Measurements from ENCODE around the gene CEP78.
"Not testable (repeated sequence)": the region's sequence is repeated elsewhere in the genome, so short reads cannot be mapped to it uniquely, and the experiment has no call there.

The CEP78 gene

DNA sequence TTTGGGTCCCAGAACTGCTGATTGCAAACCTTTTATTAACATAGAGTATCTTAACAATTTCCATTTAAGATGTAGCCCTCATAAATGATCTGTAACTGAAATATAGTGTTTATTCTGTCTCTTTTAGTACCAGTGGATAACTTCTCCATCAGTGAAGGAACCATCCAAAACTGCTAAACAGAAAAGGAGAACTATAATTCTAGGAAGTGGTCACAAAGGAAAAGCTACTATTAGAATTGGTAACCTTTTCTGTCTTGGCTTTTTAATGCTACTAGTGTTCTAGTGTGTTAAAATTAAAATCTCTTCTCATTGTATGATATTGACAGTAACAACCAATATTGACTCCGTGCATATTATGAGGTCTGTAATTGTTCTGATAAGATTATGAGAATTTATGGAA lies 12.8 kb downstream of the CEP78 start:
- peaks cover 43% of the 10 kb centered on the region for H3K36me3 Mint-ChIP-seq (ENCODE audit: low read depth)
- DNase-seq = no peak
- H3K4me1 Mint-ChIP-seq = no peaks in the 10 kb centered on the region
- no peak overlapping the region for H3K27ac Mint-ChIP-seq
- ATAC-seq = no peak
- no peak overlapping the region for H3K4me3 Mint-ChIP-seq
- no peaks in the 10 kb centered on the region for H3K9me3 Mint-ChIP-seq
- no peaks in the 10 kb centered on the region for H3K27me3 Mint-ChIP-seq

- H3K9me3 Mint-ChIP-seq = no peaks in the 10 kb centered on the region
- H3K4me1 Mint-ChIP-seq = no peaks in the 10 kb centered on the region
- H3K4me3 Mint-ChIP-seq = no peak overlapping the region
- H3K27me3 Mint-ChIP-seq = no peaks in the 10 kb centered on the region
- DNase-seq (no peak), ATAC-seq (no peak)
- no peak overlapping the region for H3K27ac Mint-ChIP-seq
- peaks cover 47% of the 10 kb centered on the region for H3K36me3 Mint-ChIP-seq (ENCODE audit: low read depth)
Measured at GRCh38 chr9:78249542-78249941, 13.7 kb downstream of the CEP78 start.

DNA sequence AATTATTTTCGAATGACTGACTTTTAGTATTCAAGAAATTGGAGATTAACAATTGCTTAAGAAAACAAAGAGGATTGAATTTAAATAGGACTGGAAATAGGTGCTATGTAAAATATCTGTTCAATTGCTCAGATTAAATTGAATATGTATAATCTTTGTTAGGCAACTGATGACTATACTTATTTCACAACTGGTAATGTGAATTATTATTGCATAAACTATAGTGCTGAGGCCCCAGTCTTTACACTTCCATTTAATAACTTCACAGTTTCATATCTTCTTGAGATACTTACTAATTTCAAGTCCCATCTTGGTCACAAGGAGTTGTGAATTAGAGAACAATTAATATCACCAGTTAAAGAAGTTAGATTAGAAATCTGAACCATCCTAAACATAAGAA lies 16.7 kb downstream of the CEP78 start:
- H3K27ac Mint-ChIP-seq = no peak overlapping the region
- no peak for ATAC-seq
- H3K4me1 Mint-ChIP-seq = no peaks in the 10 kb centered on the region
- no peaks in the 10 kb centered on the region for H3K27me3 Mint-ChIP-seq
- no peak overlapping the region for H3K4me3 Mint-ChIP-seq
- no peaks in the 10 kb centered on the region for H3K9me3 Mint-ChIP-seq
- H3K36me3 Mint-ChIP-seq (ENCODE audit: low read depth) = peaks cover 41% of the 10 kb centered on the region
- no peak for DNase-seq

GRCh38 chr9:78253285-78253684 lies 17.4 kb downstream of the CEP78 start:
- Mint-ChIP-seq H3K9me3 (no peaks in the 10 kb centered on the region), H3K4me3 (no peak overlapping the region), H3K27ac (no peak overlapping the region), H3K4me1 (no peaks in the 10 kb centered on the region), H3K27me3 (no peaks in the 10 kb centered on the region), H3K36me3 (ENCODE audit: low read depth) (peaks cover 37% of the 10 kb centered on the region)
- no peak for DNase-seq
- no peak for ATAC-seq

GRCh38 chr9:78261403-78262001 lies 25.6 kb downstream of the CEP78 start:
- DNase-seq (no peak), ATAC-seq (no peak)
- no peak overlapping the region for H3K27ac Mint-ChIP-seq
- peaks cover 2% of the 10 kb centered on the region for H3K4me1 Mint-ChIP-seq
- no peaks in the 10 kb centered on the region for H3K27me3 Mint-ChIP-seq
- peaks cover 26% of the 10 kb centered on the region for H3K36me3 Mint-ChIP-seq (ENCODE audit: low read depth)
- no peak overlapping the region for H3K4me3 Mint-ChIP-seq
- H3K9me3 Mint-ChIP-seq = no peaks in the 10 kb centered on the region

DNA sequence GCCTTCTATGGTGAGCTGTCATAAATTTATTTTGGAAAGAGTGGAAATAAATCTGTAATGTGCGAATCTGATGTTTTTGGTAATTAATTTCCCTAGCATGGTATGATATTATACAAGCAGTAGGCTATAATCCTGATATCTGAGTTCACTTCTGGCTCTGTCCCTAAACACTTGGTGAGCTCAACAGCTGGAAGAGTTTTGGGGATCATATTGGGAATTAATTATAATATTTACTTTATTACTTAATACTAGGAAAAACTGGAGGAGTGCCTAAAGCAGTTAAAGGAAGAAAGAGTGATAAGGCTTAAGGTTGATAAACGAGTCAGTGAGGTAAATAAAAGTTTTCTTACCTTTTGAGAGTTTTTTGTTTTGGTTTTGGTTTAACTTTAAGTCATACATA lies 26.8 kb downstream of the CEP78 start:
- Mint-ChIP-seq H3K27ac (no peak overlapping the region), H3K4me3 (no peak overlapping the region), H3K36me3 (ENCODE audit: low read depth) (peaks cover 28% of the 10 kb centered on the region), H3K27me3 (no peaks in the 10 kb centered on the region), H3K9me3 (no peaks in the 10 kb centered on the region), H3K4me1 (peaks cover 2% of the 10 kb centered on the region)
- no peak for ATAC-seq
- DNase-seq = no peak

GRCh38 chr9:78267889-78268288 lies 32.0 kb downstream of the CEP78 start:
- peaks cover 52% of the 10 kb centered on the region for H3K36me3 Mint-ChIP-seq (ENCODE audit: low read depth)
- H3K27ac Mint-ChIP-seq = no peak overlapping the region
- DNase-seq (no peak), ATAC-seq (no peak)
- H3K9me3 Mint-ChIP-seq = no peaks in the 10 kb centered on the region
- H3K4me3 Mint-ChIP-seq = no peak overlapping the region
- H3K4me1 Mint-ChIP-seq = no peaks in the 10 kb centered on the region
- no peaks in the 10 kb centered on the region for H3K27me3 Mint-ChIP-seq

- DNase-seq (no peak), ATAC-seq (no peak)
- no peaks in the 10 kb centered on the region for H3K27me3 Mint-ChIP-seq
- H3K9me3 Mint-ChIP-seq = no peaks in the 10 kb centered on the region
- H3K27ac Mint-ChIP-seq = no peak overlapping the region
- no peak overlapping the region for H3K4me3 Mint-ChIP-seq
- H3K36me3 Mint-ChIP-seq (ENCODE audit: low read depth) = peaks cover 58% of the 10 kb centered on the region
- no peaks in the 10 kb centered on the region for H3K4me1 Mint-ChIP-seq
Measured at GRCh38 chr9:78269784-78270183, 33.9 kb downstream of the CEP78 start.

DNA sequence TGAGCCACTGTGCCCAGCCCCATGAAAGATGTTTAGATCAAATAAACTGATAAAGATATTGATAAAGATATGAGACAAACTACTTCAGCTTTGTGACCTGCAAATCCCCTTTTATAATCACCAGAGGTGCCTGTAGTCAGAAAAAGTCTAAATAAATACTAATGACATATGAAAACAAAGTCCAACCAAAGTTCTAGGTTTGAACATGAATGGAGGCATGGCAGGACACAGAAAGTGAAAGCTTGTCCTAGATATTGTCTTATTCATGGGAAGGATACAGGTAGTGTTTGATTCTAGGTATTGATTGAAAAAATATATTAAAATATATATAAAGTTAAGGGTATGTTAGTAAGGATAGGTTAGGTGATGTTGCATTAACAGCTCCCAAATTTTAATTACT lies 36.4 kb downstream of the CEP78 start:
- Mint-ChIP-seq H3K27ac (no peak overlapping the region), H3K36me3 (ENCODE audit: low read depth) (peaks cover 39% of the 10 kb centered on the region), H3K27me3 (no peaks in the 10 kb centered on the region), H3K4me3 (no peak overlapping the region), H3K4me1 (no peaks in the 10 kb centered on the region), H3K9me3 (no peaks in the 10 kb centered on the region)
- ATAC-seq = no peak
- DNase-seq = no peak

DNA sequence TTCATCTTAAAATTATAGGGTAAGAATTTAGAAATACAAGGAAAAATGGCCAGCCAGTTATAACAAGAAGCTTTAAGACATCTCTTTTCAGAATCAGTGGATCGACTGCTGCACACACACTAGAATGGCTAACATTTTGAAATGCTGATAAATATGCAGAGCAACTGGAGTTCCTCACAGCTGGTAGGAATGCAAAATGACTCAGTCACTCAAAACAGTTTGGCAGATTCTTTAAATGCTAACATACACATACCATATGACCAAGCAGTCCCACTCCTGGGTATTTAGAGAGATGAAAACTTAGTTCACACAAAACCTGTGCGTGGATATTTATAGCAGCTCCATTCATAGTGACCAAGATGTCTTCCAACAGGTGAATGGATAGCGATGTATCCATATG lies 37.9 kb downstream of the CEP78 start:
- ATAC-seq (no peak), DNase-seq (no peak)
- Mint-ChIP-seq H3K27me3 (no peaks in the 10 kb centered on the region), H3K4me3 (no peak overlapping the region), H3K27ac (no peak overlapping the region), H3K9me3 (no peaks in the 10 kb centered on the region), H3K36me3 (ENCODE audit: low read depth) (peaks cover 31% of the 10 kb centered on the region), H3K4me1 (peaks cover 11% of the 10 kb centered on the region)

DNA sequence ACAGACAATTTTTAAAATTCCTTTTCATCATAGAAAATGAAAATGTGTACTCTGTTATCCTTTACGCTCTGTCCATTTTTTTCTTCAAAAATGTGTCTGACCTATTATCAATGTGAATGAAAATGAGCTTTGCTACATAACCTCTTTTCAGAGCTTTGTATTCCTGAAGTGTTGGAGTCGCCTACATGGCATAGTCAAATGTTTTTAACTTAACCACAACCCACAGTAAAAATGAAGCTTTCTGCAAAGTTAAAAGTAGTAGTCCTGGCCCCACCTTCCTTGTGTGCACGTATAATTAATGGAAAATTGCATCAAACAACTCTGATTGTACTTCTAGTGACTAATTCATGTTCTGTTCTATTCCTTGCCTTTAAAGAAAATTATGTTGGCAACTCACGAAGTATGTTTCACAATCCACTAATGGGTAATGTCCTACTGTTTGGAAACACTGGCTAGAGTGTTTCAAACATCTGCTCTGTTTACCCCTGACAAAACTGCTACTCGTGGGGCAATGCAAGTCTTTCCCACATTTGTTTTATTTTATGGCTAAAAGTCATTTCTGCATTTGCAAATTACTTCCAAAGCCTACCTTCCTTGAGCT lies 42.4 kb downstream of the CEP78 start:
- Mint-ChIP-seq H3K4me3 (no peak overlapping the region), H3K27ac (no peak overlapping the region), H3K27me3 (no peaks in the 10 kb centered on the region), H3K36me3 (ENCODE audit: low read depth) (peaks cover 7% of the 10 kb centered on the region), H3K9me3 (no peaks in the 10 kb centered on the region), H3K4me1 (peaks cover 11% of the 10 kb centered on the region)
- DNase-seq (no peak), ATAC-seq (no peak)

GRCh38 chr9:78278801-78279200 lies 42.9 kb downstream of the CEP78 start:
- Mint-ChIP-seq H3K27ac (no peak overlapping the region), H3K4me3 (no peak overlapping the region), H3K36me3 (ENCODE audit: low read depth) (peaks cover 4% of the 10 kb centered on the region), H3K27me3 (no peaks in the 10 kb centered on the region), H3K4me1 (peaks cover 11% of the 10 kb centered on the region), H3K9me3 (no peaks in the 10 kb centered on the region)
- ATAC-seq (no peak), DNase-seq (no peak)

GRCh38 chr9:78280982-78281668 lies 45.2 kb downstream of the CEP78 start:
- no peak overlapping the region for H3K27ac Mint-ChIP-seq
- ATAC-seq = no peak
- H3K4me3 Mint-ChIP-seq = no peak overlapping the region
- H3K4me1 Mint-ChIP-seq = peaks cover 11% of the 10 kb centered on the region
- H3K9me3 Mint-ChIP-seq = no peaks in the 10 kb centered on the region
- no peaks in the 10 kb centered on the region for H3K27me3 Mint-ChIP-seq
- DNase-seq = no peak
- no peaks in the 10 kb centered on the region for H3K36me3 Mint-ChIP-seq (ENCODE audit: low read depth)

- not testable (repeated sequence) for DNase-seq; H3K27ac Mint-ChIP-seq; H3K9me3 Mint-ChIP-seq; H3K27me3 Mint-ChIP-seq; H3K36me3 Mint-ChIP-seq (ENCODE audit: low read depth); H3K4me1 Mint-ChIP-seq; ATAC-seq; H3K4me3 Mint-ChIP-seq
Measured at GRCh38 chr9:78284181-78284580, 48.3 kb downstream of the CEP78 start.

DNA sequence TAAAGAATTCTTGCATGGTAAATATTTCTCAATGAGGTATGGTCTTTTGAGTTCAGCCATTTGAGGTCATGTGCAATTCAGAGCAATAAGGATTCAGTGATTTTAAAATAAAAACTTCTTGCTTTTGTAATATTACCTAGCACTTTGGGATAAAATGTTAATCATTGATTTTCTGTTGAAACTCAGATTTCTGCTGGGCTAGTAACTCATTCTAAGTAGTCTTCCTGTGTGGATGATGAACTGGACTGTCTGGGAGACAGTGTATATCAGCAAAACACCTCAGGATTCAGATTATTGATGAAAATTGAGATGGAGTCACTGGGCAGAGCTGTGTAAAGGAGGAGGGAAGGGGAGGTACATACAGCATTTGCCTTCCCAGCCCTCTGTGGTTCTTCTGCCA lies 50.2 kb downstream of the CEP78 start:
- no peak for DNase-seq
- Mint-ChIP-seq H3K36me3 (ENCODE audit: low read depth) (no peaks in the 10 kb centered on the region), H3K27ac (no peak overlapping the region), H3K27me3 (no peaks in the 10 kb centered on the region), H3K4me1 (no peaks in the 10 kb centered on the region), H3K4me3 (no peak overlapping the region), H3K9me3 (no peaks in the 10 kb centered on the region)
- ATAC-seq = no peak

Measured in activated naive CD8-positive, alpha-beta T cell treated with anti-CD3 and anti-CD28 coated beads, Interleukin-2, amount 50 U/mL, for 24 hours (primary cell).